H1 (cell line): Measurements from ENCODE around the gene HES7. TPM values are rescaled to one million over a fixed set of nuclear protein-coding genes. Genes with fewer than 3 reads are reported as not detected.

Experiments
- CTCF ChIA-PET: fragments of 300-600 bp; sonication (Branson Sonifier 250); formaldehyde crosslinking; loops from one replicate; lab custom pipeline; 2021; ENCODE audit not compliant: partially characterized antibody; lab: Charles Lee
- POLR2A ChIA-PET: fragments of 300-600 bp; sonication (Branson Sonifier 250); formaldehyde crosslinking; loops from one replicate; lab custom pipeline; 2021; ENCODE audit warnings: inconsistent platforms; ENCODE audit not compliant: partially characterized antibody; lab: Charles Lee
- DNase-seq, 2 experiments: peaks; one replicate each; pipeline versions ENCODE4 v3.0.0 to v3.0.0-alpha.2; 2010 to 2022; ENCODE audit warnings: low spot score in 2 of 2, low read depth in 1 of 2, mixed read lengths in 1 of 2
- FAIRE-seq: peaks from 2 replicates; lab custom pipeline; 2011; peaks lifted over from hg19 to GRCh38; lab: Jason Lieb, UNC
- H2AFZ ChIP-seq: 2 replicates; pipeline ENCODE4 v1.8.1; 2012; ENCODE audit warnings: low read length, inconsistent platforms
- H2AK5ac ChIP-seq: 2 replicates; pipeline ENCODE4 v1.6.1; 2013; ENCODE audit warnings: low read depth, low read length
- H2BK120ac ChIP-seq: replicated peaks from 2 replicates; pipeline ENCODE3; 2013; ENCODE audit warnings: low read depth, low read length, inconsistent platforms
- H2BK12ac ChIP-seq: 2 replicates; pipeline ENCODE4 v1.6.1; 2013; ENCODE audit warnings: low read depth, low read length
- H2BK15ac ChIP-seq: 2 replicates; pipeline ENCODE4 v1.6.1; 2013; ENCODE audit warnings: low read length
- H2BK20ac ChIP-seq: 2 replicates; pipeline ENCODE4 v1.6.1; 2013; ENCODE audit warnings: low read length
- H2BK5ac ChIP-seq: 2 replicates; pipeline ENCODE4 v1.6.1; 2013; ENCODE audit warnings: low read depth, low read length
- H3K14ac ChIP-seq: 2 replicates; pipeline ENCODE4 v1.6.1; 2013; ENCODE audit warnings: inconsistent platforms; ENCODE audit not compliant: insufficient read length
- H3K18ac ChIP-seq: 2 replicates; pipeline ENCODE4 v1.6.1; 2013; ENCODE audit warnings: low read length; ENCODE audit errors: extremely low read depth
- H3K23ac ChIP-seq: 2 replicates; pipeline ENCODE4 v1.6.1; 2013; ENCODE audit warnings: inconsistent platforms; ENCODE audit not compliant: insufficient read length
- H3K23me2 ChIP-seq: 2 replicates; pipeline ENCODE4 v1.6.1; 2013; ENCODE audit warnings: low read depth, low read length
- H3K27ac ChIP-seq: 2 replicates; pipeline ENCODE4 v1.6.1; 2011; ENCODE audit warnings: low read depth, low read length, inconsistent platforms
- H3K27me3 ChIP-seq, 4 experiments: replicated peaks in 1 of 4; 1 replicate in 1 of 4; 2 replicates in 3 of 4; pipeline versions ENCODE4 v1.6.1 to v1.8.1; 2011 to 2013; ENCODE audit warnings: low read length in 3 of 4, mild to moderate bottlenecking in 3 of 4, inconsistent platforms in 2 of 4, mixed read lengths in 2 of 4, moderate library complexity in 1 of 4; ENCODE audit not compliant: control insufficient read depth in 3 of 4, insufficient read depth in 3 of 4; ENCODE audit errors: extremely low read depth in 1 of 4
- H3K36me3 ChIP-seq, 4 experiments: 2 replicates each; pipeline versions ENCODE4 v1.6.1 to v1.8.1; 2011 to 2013; ENCODE audit warnings: mild to moderate bottlenecking in 4 of 4, low read length in 3 of 4, moderate library complexity in 2 of 4, control low read depth in 1 of 4, inconsistent platforms in 1 of 4; ENCODE audit not compliant: insufficient read depth in 4 of 4, control insufficient read depth in 2 of 4
- H3K4ac ChIP-seq: replicated peaks from 2 replicates; pipeline ENCODE3; 2013; ENCODE audit warnings: low read length, low read depth, mixed read lengths, inconsistent platforms; ENCODE audit not compliant: insufficient read length
- H3K4me1 ChIP-seq, 4 experiments: replicated peaks in 1 of 4; 1 replicate in 1 of 4; 2 replicates in 3 of 4; pipeline versions ENCODE4 v1.6.1 to v1.8.1; 2011 to 2013; ENCODE audit warnings: low read length in 3 of 4, inconsistent platforms in 2 of 4, mixed read lengths in 1 of 4; ENCODE audit not compliant: insufficient read depth in 4 of 4, control insufficient read depth in 3 of 4
- H3K4me2 ChIP-seq, 2 experiments: 2 replicates each; pipeline versions ENCODE4 v1.6.1 to v1.8.1; 2011 to 2013; ENCODE audit warnings: low read depth in 2 of 2, low read length in 2 of 2, control low read depth in 1 of 2, inconsistent platforms in 1 of 2, mild to moderate bottlenecking in 1 of 2; ENCODE audit not compliant: insufficient read depth in 1 of 2
- H3K4me3 ChIP-seq, 4 experiments: fragments of 200-600, 300-600 bp in 1 of 4; sonication (generic), shearing (Covaris generic), sonication (Bioruptor Twin) in 1 of 4; 2 replicates each; pipeline versions ENCODE4 v1.5.1 to v1.8.1; 2011 to 2016; ENCODE audit warnings: low read length in 4 of 4, low read depth in 3 of 4, control low read depth in 2 of 4, inconsistent platforms in 2 of 4, mild to moderate bottlenecking in 2 of 4, mixed read lengths in 1 of 4, moderate library complexity in 1 of 4; ENCODE audit not compliant: insufficient read depth in 2 of 4; ENCODE audit errors: extremely low read depth in 1 of 4
- H3K56ac ChIP-seq: replicated peaks from 2 replicates; pipeline ENCODE3; 2013; ENCODE audit warnings: low read depth, mild to moderate bottlenecking, mixed read lengths, low read length, inconsistent platforms; ENCODE audit not compliant: insufficient read length
- H3K79me1 ChIP-seq: 2 replicates; pipeline ENCODE4 v1.6.1; 2013; ENCODE audit warnings: low read depth, low read length, control low read depth
- H3K79me2 ChIP-seq, 2 experiments: 2 replicates each; pipeline versions ENCODE4 v1.6.1 to v1.8.1; 2012 to 2013; ENCODE audit warnings: low read length in 2 of 2, mild to moderate bottlenecking in 2 of 2, inconsistent platforms in 1 of 2; ENCODE audit not compliant: insufficient read depth in 2 of 2, control insufficient read depth in 1 of 2
- H3K9ac ChIP-seq, 4 experiments: replicated peaks in 1 of 4; 1 replicate in 1 of 4; 2 replicates in 3 of 4; pipeline versions ENCODE4 v1.6.1 to v1.8.1; 2011 to 2013; ENCODE audit warnings: low read depth in 3 of 4, low read length in 3 of 4, control low read depth in 2 of 4, mild to moderate bottlenecking in 2 of 4, moderate library complexity in 2 of 4, inconsistent platforms in 1 of 4; ENCODE audit errors: extremely low read depth in 1 of 4
- H3K9me3 ChIP-seq, 2 experiments: 2 replicates each; pipeline versions ENCODE4 v1.6.1 to v1.8.1; 2012 to 2013; ENCODE audit warnings: mild to moderate bottlenecking in 2 of 2, moderate library complexity in 2 of 2, control low read depth in 1 of 2, inconsistent platforms in 1 of 2, low read depth in 1 of 2, low read length in 1 of 2, mixed read lengths in 1 of 2; ENCODE audit not compliant: insufficient read depth in 2 of 2
- H4K20me1 ChIP-seq, 2 experiments: replicated peaks in 1 of 2; 2 replicates each; pipeline versions ENCODE3 to v1.8.1; 2011 to 2013; ENCODE audit warnings: inconsistent platforms in 2 of 2, low read length in 2 of 2, mild to moderate bottlenecking in 1 of 2; ENCODE audit not compliant: insufficient read depth in 2 of 2, control insufficient read depth in 1 of 2
- H4K5ac ChIP-seq: 2 replicates; pipeline ENCODE4 v1.6.1; 2013; ENCODE audit warnings: low read length, low read depth, mixed read lengths, inconsistent platforms; ENCODE audit not compliant: insufficient read length
- H4K8ac ChIP-seq: 2 replicates; pipeline ENCODE4 v1.8.0; 2013; ENCODE audit warnings: mild to moderate bottlenecking, moderate library complexity, low read length, inconsistent platforms; ENCODE audit not compliant: insufficient read depth; ENCODE audit errors: extremely low read depth
- H4K91ac ChIP-seq: replicated peaks from 2 replicates; pipeline ENCODE3; 2013; ENCODE audit warnings: low read length, mixed read lengths, inconsistent platforms; ENCODE audit not compliant: insufficient read length
- BRCA1 ChIP-seq: IDR thresholded peaks from 2 replicates; pipeline ENCODE4 v1.6.1; 2012; ENCODE audit warnings: low read depth, low read length, improper control_type of control experiment
- SIN3A ChIP-seq, 2 experiments: IDR thresholded peaks in 1 of 2; conservative IDR thresholded peaks in 1 of 2; 2 replicates each; pipeline ENCODE4 v1.6.1; 2011 to 2012; ENCODE audit warnings: low read length in 2 of 2, improper control_type of control experiment in 1 of 2, low read depth in 1 of 2, mild to moderate bottlenecking in 1 of 2
- WGBS, 2 experiments: shearing (Covaris generic) in 1 of 2; methylation state at CpG; one replicate each; pipeline versions ENCODE4 v1.1.6 to v1.1.7; 2013 to 2015; ENCODE audit warnings: low lambda C conversion rate in 2 of 2, mixed read lengths in 2 of 2, inconsistent platforms in 1 of 2, low coverage in 1 of 2, missing lambda C conversion rate in 1 of 2; ENCODE audit not compliant: insufficient replicate concordance in 2 of 2, insufficient coverage in 1 of 2, insufficient read length in 1 of 2; ENCODE audit errors: extremely low coverage in 1 of 2, missing lambda C conversion rate in 1 of 2; 5-methylcytosine and 5-hydroxymethylcytosine counted together
- polyA plus RNA-seq, 7 experiments: library from polyadenylated mRNA; depleted of rRNA in 3 of 7; stranded (reverse) in 5 of 7; unstranded in 2 of 7; fragments of >200 nt in 5 of 7; fragments of 200-250 nt in 2 of 7; gene quantifications; 1 replicate in 5 of 7; 2 replicates in 1 of 7; 4 replicates in 1 of 7; pipeline versions ENCODE4 v1.2.1 to v1.2.3, GENCODE V29; 2011 to 2013; ENCODE audit warnings: missing spikeins in 2 of 7, mixed read lengths in 2 of 7
- total RNA-seq: library from RNA; stranded (reverse); fragmentation: NEBNext Ultra II Directional; extraction: Animal tissue kit (Norgen Biotek cat#: 25700); gene quantifications from 2 replicates; pipeline ENCODE4 v1.2.1, GENCODE V29; 2021
- TF ChIP-seq, protein P1 (sequence below): IDR thresholded peaks from 2 replicates; pipeline ENCODE4 v1.6.1; 2011; ENCODE audit warnings: low read depth, mild to moderate bottlenecking, low read length; ENCODE audit not compliant: insufficient read depth

HES7 gene
- total and polyA plus RNA-seq, 2 of the 8 experiments (the other 6 are each of a cell fraction or from before 2014, with no cell fraction given) = 0.20 to 0.32 TPM

DNA sequence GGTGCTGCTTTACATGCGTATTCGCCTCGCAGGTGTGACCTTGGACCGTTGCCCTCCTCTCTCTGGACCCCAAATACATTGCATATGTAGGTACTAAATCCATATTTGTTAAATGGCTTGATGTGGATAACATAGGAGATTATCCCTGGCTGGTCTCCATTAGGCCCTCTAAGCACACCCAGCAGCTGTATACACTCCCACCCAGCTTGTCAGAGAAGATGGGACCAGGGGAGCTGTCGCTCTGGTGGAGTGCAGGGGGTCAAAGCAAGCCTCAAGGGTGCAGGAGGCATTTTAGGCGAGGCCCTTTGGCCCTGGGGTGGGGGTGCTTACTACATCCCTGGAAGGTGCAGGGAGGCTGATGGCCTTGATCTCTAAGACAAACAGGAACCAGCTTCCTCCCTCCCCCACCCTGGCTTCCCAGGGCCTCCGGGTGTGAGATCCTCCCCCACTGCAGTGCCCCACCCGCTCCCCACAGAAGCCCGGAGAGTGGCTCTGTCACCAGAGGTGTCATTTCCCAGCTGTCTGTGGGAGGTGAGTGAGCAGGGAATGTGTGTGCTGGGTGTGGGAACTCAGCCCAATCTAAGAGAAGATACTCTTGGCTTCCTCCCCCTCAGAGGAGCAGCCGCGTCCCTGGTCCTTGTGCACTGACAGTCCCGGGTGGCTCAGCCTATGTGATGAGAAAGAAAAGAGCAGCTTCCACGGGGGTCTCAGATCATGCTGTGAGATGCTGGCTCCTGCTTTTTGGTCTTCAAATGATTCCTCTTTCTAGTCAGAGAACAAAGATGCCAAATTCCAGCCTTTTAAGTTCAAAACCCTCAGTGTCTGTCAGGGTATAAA is 40.3 kb upstream of the HES7 start:
- peak overlapping the region; percentile 100; the same call in 1 of the 2 replicates for H2BK15ac ChIP-seq
- H3K23me2 ChIP-seq = peaks cover 16% of the 10 kb centered on the region
- peak overlapping the region; percentile 95 for H2BK120ac ChIP-seq
- H3K79me1 ChIP-seq = peaks cover 8% of the 10 kb centered on the region
- H3K36me3 ChIP-seq = peaks cover 0 to 10% (median 5%) of the 10 kb centered on the region in 4 experiments; a peak in 6 of 8 replicates
- H2AFZ ChIP-seq = peak overlapping the region; percentile 63; the same call in 1 of the 2 replicates
- peak overlapping the region; percentile 96 for H2BK12ac ChIP-seq
- TF ChIP-seq, protein P1, sequence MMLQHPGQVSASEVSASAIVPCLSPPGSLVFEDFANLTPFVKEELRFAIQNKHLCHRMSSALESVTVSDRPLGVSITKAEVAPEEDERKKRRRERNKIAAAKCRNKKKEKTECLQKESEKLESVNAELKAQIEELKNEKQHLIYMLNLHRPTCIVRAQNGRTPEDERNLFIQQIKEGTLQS = 0 out of 2 replicates have a peak, but pooled peaks have one; percentile 6
- no peak for TF ChIP-seq BRCA1
- TF ChIP-seq SIN3A (conservative IDR thresholded peaks at IDR 0.05 in 1 of 2, IDR thresholded peaks at IDR 0.05 in 1 of 2; ENCODE audit: low read depth in 1 of 2, low read length in 2 of 2) = no peak
- ChIA-PET CTCF (interaction anchor here (0.6 to 1.4 kb wide), 8 partner anchors 17 to 174 kb away, joined by 3 to 5 read pairs (median 4); no protein-coding TSS in a partner anchor), POLR2A (interaction anchor here (0.6 to 15.7 kb wide), 20 partner anchors 10 to 477 kb away, joined by 3 to 289 read pairs (median 4); partner anchors contain the start of genes AURKB, BORCS6, PER1 and TMEM107)
- H3K23ac ChIP-seq = no peak overlapping the region
- H3K9me3 ChIP-seq = no peaks in the 10 kb centered on the region
- DNase-seq (no peak), FAIRE-seq (no peak)
- H3K27me3 ChIP-seq = no peaks in the 10 kb centered on the region
- peak overlapping the region; percentile 95 for H3K18ac ChIP-seq
- H3K4ac ChIP-seq = peak overlapping the region; percentile 69
- H2BK5ac ChIP-seq = peak overlapping the region; percentile 100
- H2AK5ac ChIP-seq = peak overlapping the region; percentile 88; the same call in 1 of the 2 replicates
- H4K8ac ChIP-seq = peak overlapping the region; percentile 100; the same call in 1 of the 2 replicates
- peaks cover 8 to 9% of the 10 kb centered on the region in 2 experiments for H4K20me1 ChIP-seq
- peaks cover 4 to 25% (median 21%) of the 10 kb centered on the region in 4 experiments for H3K4me1 ChIP-seq
- H3K79me2 ChIP-seq = peaks cover 0 to 15% of the 10 kb centered on the region in 2 experiments; a peak in 2 of 4 replicates
- WGBS, 2 experiments = 42% methylated on average over 13 of the region's 13 CpGs; no CpG with 5 or more reads in 1 of the 2 experiments
- peak overlapping the region; percentile 82 for H2BK20ac ChIP-seq
- H4K5ac ChIP-seq = peak overlapping the region; percentile 27
- peak overlapping the region in 2 of 4 experiments; percentile 19 to 97; a peak in 4 of 8 replicates for H3K4me3 ChIP-seq
- peak overlapping the region; percentile 92 for H4K91ac ChIP-seq
- no peak overlapping the region for H3K14ac ChIP-seq
- H3K9ac ChIP-seq = peak overlapping the region in 3 of 4 experiments; percentile 57 to 78 (median 60); a peak in 6 of 7 replicates
- H3K56ac ChIP-seq = peak overlapping the region; percentile 28
- peak overlapping the region; percentile 85 to 95 for H3K4me2 ChIP-seq
- peak overlapping the region; percentile 99; the same call in 1 of the 2 replicates for H3K27ac ChIP-seq
